Natural killer cell (primary cell): ENCODE results near the gene AHRR. TPM values are rescaled to one million over a fixed set of nuclear protein-coding genes. Genes with fewer than 3 reads are reported as not detected.

Source experiments
- ATAC-seq, 3 donors: fragments of 150-1000 bp in 2 of 3; fragments of 200-7000 bp in 1 of 3; cut with Tn5 transposase; 1 replicate in 1 of 3; 2 replicates in 2 of 3; pipeline ENCODE4 v1.10.0; 2021; ENCODE audit warnings: mild to moderate bottlenecking in 2 of 3, moderate library complexity in 2 of 3
- DNase-seq, 2 donors: peaks; one replicate each; pipeline versions ENCODE4 v3.0.0 to v3.0.0-alpha.2; 2013 to 2021; ENCODE audit warnings: mixed read lengths in 1 of 2
- H3K27ac ChIP-seq: one replicate; pipeline ENCODE4 v1.5.1; 2013; ENCODE audit warnings: mild to moderate bottlenecking, low read length
- H3K27me3 ChIP-seq: one replicate; pipeline ENCODE4 v1.6.1; 2013; ENCODE audit warnings: low read length; ENCODE audit not compliant: control insufficient read depth, insufficient read depth
- H3K36me3 ChIP-seq: one replicate; pipeline ENCODE4 v1.6.1; 2013; ENCODE audit warnings: low read length; ENCODE audit not compliant: control insufficient read depth, insufficient read depth
- H3K4me1 ChIP-seq: one replicate; pipeline ENCODE4 v1.6.1; 2013; ENCODE audit warnings: low read length; ENCODE audit not compliant: control insufficient read depth, insufficient read depth
- H3K4me3 ChIP-seq: one replicate; pipeline ENCODE4 v1.5.1; 2013; ENCODE audit warnings: low read length
- H3K9me3 ChIP-seq: one replicate; pipeline ENCODE4 v1.6.1; 2013; ENCODE audit warnings: low read length; ENCODE audit not compliant: control insufficient read depth, insufficient read depth
- H3K27ac Mint-ChIP-seq, 2 donors: one replicate each; pipeline ENCODE4 v1.8.0; 2022; ENCODE audit warnings: mild to moderate bottlenecking in 2 of 2, mixed read lengths in 2 of 2, moderate library complexity in 1 of 2
- H3K27me3 Mint-ChIP-seq, 2 donors: one replicate each; pipeline ENCODE4 v1.8.0; 2022; ENCODE audit warnings: low read depth in 2 of 2, mixed read lengths in 2 of 2
- H3K36me3 Mint-ChIP-seq: one replicate; pipeline ENCODE4 v1.8.0; 2022; ENCODE audit warnings: mixed read lengths
- H3K4me1 Mint-ChIP-seq, 2 donors: one replicate each; pipeline ENCODE4 v1.8.0; 2022; ENCODE audit warnings: mixed read lengths in 2 of 2
- H3K4me3 Mint-ChIP-seq: one replicate; pipeline ENCODE4 v1.8.0; 2022; ENCODE audit warnings: mild to moderate bottlenecking, moderate library complexity, mixed read lengths
- H3K9me3 Mint-ChIP-seq, 2 donors: one replicate each; pipeline ENCODE4 v1.8.0; 2022; ENCODE audit warnings: mixed read lengths in 2 of 2
- WGBS: methylation state at CpG from one replicate; pipeline ENCODE4 v1.1.7; 2013; ENCODE audit warnings: missing lambda C conversion rate; ENCODE audit not compliant: insufficient coverage; 5-methylcytosine and 5-hydroxymethylcytosine counted together
- intact Hi-C: fragments of 100-400 bp; cut with micrococcal nuclease; formaldehyde crosslinking; loops from one replicate; pipeline ENCODE4 v1.14.2; 2022
- total RNA-seq, 4 donors: library from RNA; stranded (reverse); fragments of 120-200 nt in 1 of 4; gene quantifications; one replicate each; pipeline versions ENCODE4 v1.2.3 to v1.2.4, GENCODE V29; 2013 to 2022
- TF ChIP-seq, protein P1 (sequence below): fragments of 200-600 bp; IDR thresholded peaks from one replicate; pipeline ENCODE4 v1.8.0; 2022; ENCODE audit warnings: antibody characterized with exemption

The AHRR gene
- total RNA-seq, 3 donors from 2014 or later (not counting 1 experiment from before 2014, with no cell fraction given), result 0.88 to 1.4 (median 1.2) TPM

- H3K9me3 Mint-ChIP-seq, result no peaks in the 10 kb centered on the region
- intact Hi-C loops, result no loop called here
- H3K4me3 ChIP-seq, result no peak overlapping the region
- no peak overlapping the region for H3K27ac ChIP-seq
- TF ChIP-seq, protein P1, sequence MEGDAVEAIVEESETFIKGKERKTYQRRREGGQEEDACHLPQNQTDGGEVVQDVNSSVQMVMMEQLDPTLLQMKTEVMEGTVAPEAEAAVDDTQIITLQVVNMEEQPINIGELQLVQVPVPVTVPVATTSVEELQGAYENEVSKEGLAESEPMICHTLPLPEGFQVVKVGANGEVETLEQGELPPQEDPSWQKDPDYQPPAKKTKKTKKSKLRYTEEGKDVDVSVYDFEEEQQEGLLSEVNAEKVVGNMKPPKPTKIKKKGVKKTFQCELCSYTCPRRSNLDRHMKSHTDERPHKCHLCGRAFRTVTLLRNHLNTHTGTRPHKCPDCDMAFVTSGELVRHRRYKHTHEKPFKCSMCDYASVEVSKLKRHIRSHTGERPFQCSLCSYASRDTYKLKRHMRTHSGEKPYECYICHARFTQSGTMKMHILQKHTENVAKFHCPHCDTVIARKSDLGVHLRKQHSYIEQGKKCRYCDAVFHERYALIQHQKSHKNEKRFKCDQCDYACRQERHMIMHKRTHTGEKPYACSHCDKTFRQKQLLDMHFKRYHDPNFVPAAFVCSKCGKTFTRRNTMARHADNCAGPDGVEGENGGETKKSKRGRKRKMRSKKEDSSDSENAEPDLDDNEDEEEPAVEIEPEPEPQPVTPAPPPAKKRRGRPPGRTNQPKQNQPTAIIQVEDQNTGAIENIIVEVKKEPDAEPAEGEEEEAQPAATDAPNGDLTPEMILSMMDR, result no peak
- H3K27me3 Mint-ChIP-seq, result no peaks in the 10 kb centered on the region
- H3K9me3 ChIP-seq, result no peaks in the 10 kb centered on the region
- H3K27me3 ChIP-seq, result no peaks in the 10 kb centered on the region
- H3K4me1 ChIP-seq, result no peaks in the 10 kb centered on the region
- no peaks in the 10 kb centered on the region for H3K36me3 ChIP-seq
- H3K4me3 Mint-ChIP-seq, result no peak overlapping the region
- ATAC-seq (no peak), DNase-seq (no peak)
- no peaks in the 10 kb centered on the region for H3K36me3 Mint-ChIP-seq
- no peak overlapping the region for H3K27ac Mint-ChIP-seq
- peaks cover 7 to 22% of the 10 kb centered on the region in 2 donors for H3K4me1 Mint-ChIP-seq
- WGBS, result 89% methylated on average over 16 of the region's 18 CpGs
Measured at GRCh38 chr5:418162-419121, 96.9 kb downstream of the AHRR start.

GRCh38 chr5:419970-420369, 98.5 kb downstream of the AHRR start:
- ATAC-seq (no peak), DNase-seq (no peak)
- no peaks in the 10 kb centered on the region for H3K27me3 ChIP-seq
- intact Hi-C loops, result no loop called here
- TF ChIP-seq, protein P1, result no peak
- H3K4me3 ChIP-seq, result no peak overlapping the region
- peaks cover 11% of the 10 kb centered on the region for H3K4me1 ChIP-seq
- no peaks in the 10 kb centered on the region for H3K9me3 ChIP-seq
- Mint-ChIP-seq H3K36me3 (no peaks in the 10 kb centered on the region), H3K27ac (no peak overlapping the region), H3K27me3 (no peaks in the 10 kb centered on the region), H3K9me3 (no peaks in the 10 kb centered on the region), H3K4me1 (peaks cover 17 to 18% of the 10 kb centered on the region in 2 donors), H3K4me3 (no peak overlapping the region)
- whole genome bisulfite sequencing, result 94% methylated on average over 12 of the region's 12 CpGs
- H3K36me3 ChIP-seq, result no peaks in the 10 kb centered on the region
- H3K27ac ChIP-seq, result no peak overlapping the region

DNA sequence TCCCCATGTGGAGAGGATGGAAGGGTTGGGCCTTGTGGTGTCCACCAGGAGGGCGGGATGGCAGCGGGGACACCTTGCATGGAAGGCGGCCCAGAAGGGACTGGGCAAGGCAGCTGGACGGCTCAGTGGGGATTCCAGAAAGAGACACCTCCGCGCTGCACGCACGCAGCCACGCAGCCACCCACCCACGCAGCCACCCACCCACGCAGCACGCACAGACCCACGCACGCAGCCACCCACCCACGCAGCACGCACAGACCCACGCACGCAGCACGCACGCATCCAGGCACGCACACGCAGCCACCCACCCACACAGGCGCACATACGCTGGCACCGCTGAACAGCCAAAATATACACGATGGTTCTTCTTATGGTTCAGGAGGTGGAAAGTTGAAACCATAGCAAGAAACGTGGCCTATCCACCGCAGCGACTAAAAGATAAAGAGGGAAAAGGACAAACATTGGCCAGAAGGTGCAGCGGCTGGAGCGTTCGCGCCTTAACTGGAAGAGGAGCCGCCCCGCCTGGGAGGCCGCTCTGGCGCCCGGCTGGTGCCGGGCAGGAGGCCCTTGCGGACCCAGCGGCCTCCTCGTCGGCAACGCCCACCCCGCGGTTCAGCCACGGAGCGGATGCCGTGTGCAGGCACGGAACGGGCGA, 99.2 kb downstream of the AHRR start:
- H3K4me3 Mint-ChIP-seq, result no peak overlapping the region
- no peaks in the 10 kb centered on the region for H3K36me3 Mint-ChIP-seq
- H3K27me3 ChIP-seq, result no peaks in the 10 kb centered on the region
- no peak overlapping the region for H3K4me3 ChIP-seq
- peaks cover 12% of the 10 kb centered on the region for H3K4me1 ChIP-seq
- TF ChIP-seq, protein P1, result no peak
- intact Hi-C loops, result no loop called here
- 94% methylated on average over 52 of the region's 52 CpGs for WGBS
- H3K9me3 Mint-ChIP-seq, result no peaks in the 10 kb centered on the region
- ATAC-seq (peak in 1 of 3 donors; percentile 35), DNase-seq (no peak)
- H3K27ac ChIP-seq, result no peak overlapping the region
- no peaks in the 10 kb centered on the region for H3K36me3 ChIP-seq
- H3K4me1 Mint-ChIP-seq, result peaks cover 15 to 18% of the 10 kb centered on the region in 2 donors
- H3K27me3 Mint-ChIP-seq, result no peaks in the 10 kb centered on the region
- no peaks in the 10 kb centered on the region for H3K9me3 ChIP-seq
- no peak overlapping the region for H3K27ac Mint-ChIP-seq
